KMS-11 (cell line): ENCODE results near the gene NBPF12.
A peak's percentile ranks its signal among the peaks of the same experiment; 100 is the strongest.
"Not testable (repeated sequence)": the region's sequence is repeated elsewhere in the genome, so short reads cannot be mapped to it uniquely, and the experiment has no call there.

Experiments
- H2AFZ ChIP-seq: fragments of 200-600 bp; sonication (generic); 2 replicates; pipeline ENCODE4 v1.6.1; 2016; ENCODE audit warnings: antibody characterized with exemption, mixed run types, low read depth
- H3K27ac ChIP-seq: fragments of 200-600 bp; sonication (generic); 2 replicates; pipeline ENCODE4 v1.6.1; 2016; ENCODE audit warnings: mild to moderate bottlenecking, mixed run types
- H3K27me3 ChIP-seq: fragments of 200-600 bp; sonication (generic); 2 replicates; pipeline ENCODE4 v1.6.1; 2017; ENCODE audit warnings: mild to moderate bottlenecking, low read depth, mixed run types, moderate library complexity; ENCODE audit not compliant: insufficient read depth
- H3K36me3 ChIP-seq: fragments of 200-600 bp; sonication (generic); 2 replicates; pipeline ENCODE4 v1.6.1; 2017; ENCODE audit warnings: mild to moderate bottlenecking, mixed run types; ENCODE audit not compliant: insufficient read depth
- H3K4me1 ChIP-seq: fragments of 200-600 bp; sonication (generic); 2 replicates; pipeline ENCODE4 v1.6.1; 2016; ENCODE audit warnings: mild to moderate bottlenecking, low read depth, mixed run types; ENCODE audit not compliant: poor library complexity, severe bottlenecking
- H3K4me2 ChIP-seq: fragments of 200-600 bp; sonication (generic); 2 replicates; pipeline ENCODE4 v1.7.0; 2016; ENCODE audit warnings: mild to moderate bottlenecking, mixed run types
- H3K4me3 ChIP-seq: fragments of 200-600 bp; sonication (generic); IDR thresholded peaks from 2 replicates; pipeline ENCODE4 v1.6.1; 2017; ENCODE audit warnings: low read depth, low read length, mixed read lengths; ENCODE audit not compliant: insufficient read depth
- H3K79me2 ChIP-seq: fragments of 200-600 bp; sonication (generic); 2 replicates; pipeline ENCODE4 v1.6.1; 2016; ENCODE audit warnings: low read depth, mixed run types; ENCODE audit not compliant: insufficient read depth
- H3K9ac ChIP-seq: fragments of 200-600 bp; sonication (generic); 2 replicates; pipeline ENCODE4 v1.6.1; 2016; ENCODE audit warnings: mild to moderate bottlenecking, mixed run types
- H4K20me1 ChIP-seq: fragments of 200-600 bp; sonication (generic); 2 replicates; pipeline ENCODE4 v1.6.1; 2016; ENCODE audit warnings: mild to moderate bottlenecking, mixed run types; ENCODE audit not compliant: insufficient read depth
- TF ChIP-seq, protein P1 (sequence below): fragments of 200-600 bp; sonication (generic); conservative IDR thresholded peaks from 2 replicates; pipeline ENCODE4 v1.6.1; 2017; ENCODE audit warnings: low read depth, mild to moderate bottlenecking, antibody characterized with exemption, low read length, moderate library complexity, mixed read lengths

NBPF12 gene

DNA sequence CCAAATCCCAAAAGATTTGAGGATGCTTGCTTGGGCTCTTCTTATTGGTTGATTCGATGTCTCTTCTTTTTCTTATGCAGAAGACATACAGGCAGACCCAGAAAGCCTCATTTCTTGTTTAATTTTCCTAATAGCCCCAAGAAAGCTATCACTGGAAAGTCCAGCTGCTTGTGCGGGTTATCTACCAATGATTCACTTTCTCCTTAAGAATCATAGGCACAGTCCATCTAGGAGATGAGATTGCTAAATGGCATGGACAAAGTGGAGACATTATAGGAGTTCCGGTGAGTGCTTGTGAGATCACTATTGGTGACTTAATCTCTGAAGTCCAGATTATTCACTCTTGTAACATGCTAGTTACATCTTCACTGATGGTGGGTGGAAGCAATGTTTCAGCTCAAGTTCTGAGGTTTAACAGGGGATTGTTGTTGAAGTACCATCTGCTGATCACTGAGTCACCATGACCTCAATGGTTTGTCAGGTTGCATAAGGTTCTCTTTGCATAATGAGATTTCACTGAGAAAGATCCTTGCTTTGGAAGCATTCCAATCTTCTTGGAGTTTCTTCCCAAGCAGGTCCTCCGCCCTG, 92.0 kb downstream of the NBPF12 start:
- not testable (repeated sequence) for H3K79me2 ChIP-seq, H3K27ac ChIP-seq, H3K36me3 ChIP-seq, H3K4me3 ChIP-seq, H3K4me1 ChIP-seq, H4K20me1 ChIP-seq, H2AFZ ChIP-seq, H3K9ac ChIP-seq, H3K4me2 ChIP-seq, H3K27me3 ChIP-seq

DNA sequence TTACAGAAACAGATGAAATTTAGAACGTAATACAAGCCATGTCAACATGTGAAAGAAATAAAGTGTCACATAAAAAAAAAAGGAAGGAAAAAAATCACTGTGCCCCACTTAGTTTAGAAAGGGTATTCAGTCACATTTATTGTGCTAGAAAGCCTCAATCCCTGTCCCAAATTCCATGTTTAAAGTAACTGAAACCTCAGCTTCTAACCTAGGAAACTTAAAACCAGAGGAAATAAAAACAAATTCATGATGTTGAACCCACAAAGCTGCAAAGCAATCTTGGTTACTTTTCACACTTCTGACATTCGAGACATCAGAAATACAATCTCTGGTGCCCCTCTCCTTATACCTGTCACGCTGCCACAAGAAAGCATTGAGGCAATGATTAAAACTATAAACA, 101.8 kb downstream of the NBPF12 start:
- Histone ChIP-seq H3K27ac (no peak overlapping the region), H4K20me1 (no peaks in the 10 kb centered on the region), H3K36me3 (no peaks in the 10 kb centered on the region), H3K4me2 (no peak overlapping the region), H3K4me1 (peaks cover 26% of the 10 kb centered on the region), H3K9ac (no peak overlapping the region), H3K27me3 (no peaks in the 10 kb centered on the region), H2AFZ (no peak overlapping the region), H3K4me3 (no peak overlapping the region), H3K79me2 (no peaks in the 10 kb centered on the region)
- TF ChIP-seq, protein P1, sequence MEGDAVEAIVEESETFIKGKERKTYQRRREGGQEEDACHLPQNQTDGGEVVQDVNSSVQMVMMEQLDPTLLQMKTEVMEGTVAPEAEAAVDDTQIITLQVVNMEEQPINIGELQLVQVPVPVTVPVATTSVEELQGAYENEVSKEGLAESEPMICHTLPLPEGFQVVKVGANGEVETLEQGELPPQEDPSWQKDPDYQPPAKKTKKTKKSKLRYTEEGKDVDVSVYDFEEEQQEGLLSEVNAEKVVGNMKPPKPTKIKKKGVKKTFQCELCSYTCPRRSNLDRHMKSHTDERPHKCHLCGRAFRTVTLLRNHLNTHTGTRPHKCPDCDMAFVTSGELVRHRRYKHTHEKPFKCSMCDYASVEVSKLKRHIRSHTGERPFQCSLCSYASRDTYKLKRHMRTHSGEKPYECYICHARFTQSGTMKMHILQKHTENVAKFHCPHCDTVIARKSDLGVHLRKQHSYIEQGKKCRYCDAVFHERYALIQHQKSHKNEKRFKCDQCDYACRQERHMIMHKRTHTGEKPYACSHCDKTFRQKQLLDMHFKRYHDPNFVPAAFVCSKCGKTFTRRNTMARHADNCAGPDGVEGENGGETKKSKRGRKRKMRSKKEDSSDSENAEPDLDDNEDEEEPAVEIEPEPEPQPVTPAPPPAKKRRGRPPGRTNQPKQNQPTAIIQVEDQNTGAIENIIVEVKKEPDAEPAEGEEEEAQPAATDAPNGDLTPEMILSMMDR, result no peak

DNA sequence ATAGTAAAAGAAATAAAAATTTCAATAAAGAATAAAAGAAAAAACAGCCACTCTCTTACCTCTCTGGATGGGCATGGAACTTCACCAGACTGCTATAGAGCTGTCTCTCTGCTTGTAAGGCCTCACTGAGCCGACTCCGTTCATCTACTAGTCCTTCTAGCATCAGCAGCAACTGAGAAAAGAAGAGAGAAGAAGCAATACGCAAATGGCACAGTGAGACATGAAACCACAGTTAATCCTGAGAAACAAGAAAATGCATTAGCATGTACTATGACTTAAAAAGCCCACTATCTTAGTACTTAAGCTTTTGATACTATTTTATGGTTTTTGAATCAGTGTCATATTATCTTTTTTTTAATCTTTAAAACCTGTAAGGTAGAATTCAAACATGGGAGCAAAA, 104.8 kb downstream of the NBPF12 start:
- H3K4me1 ChIP-seq, result peaks cover 56% of the 10 kb centered on the region
- not testable (repeated sequence) for H3K9ac ChIP-seq, H3K4me3 ChIP-seq, H3K36me3 ChIP-seq, H4K20me1 ChIP-seq, H3K27me3 ChIP-seq, H3K79me2 ChIP-seq
- peak overlapping the region; percentile 2; the same call in 1 of the 2 replicates for H2AFZ ChIP-seq
- H3K4me2 ChIP-seq, result peak overlapping the region; percentile 14
- peak overlapping the region; percentile 8; the same call in 1 of the 2 replicates for H3K27ac ChIP-seq

DNA sequence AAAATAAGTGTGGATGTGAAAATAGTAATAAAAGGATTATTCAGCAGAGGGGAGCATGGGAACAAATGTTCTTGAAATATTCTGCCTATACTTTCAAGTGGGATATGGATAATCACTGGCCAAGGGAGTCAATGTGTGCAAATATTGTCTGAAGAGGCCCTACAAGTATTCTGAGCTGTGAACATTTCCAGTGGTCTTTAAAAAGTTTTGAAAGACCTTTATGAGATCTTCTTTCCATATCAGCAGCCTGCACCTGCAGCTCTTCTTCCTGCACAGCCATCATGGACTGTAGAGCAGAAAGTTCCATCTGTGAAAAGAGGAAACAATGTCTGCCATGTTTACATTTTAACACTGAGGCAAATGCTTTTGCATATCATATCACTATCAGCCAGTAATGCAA, 106.4 kb downstream of the NBPF12 start:
- H3K4me3 ChIP-seq, H3K27me3 ChIP-seq, H3K27ac ChIP-seq, H3K9ac ChIP-seq, H3K79me2 ChIP-seq, H4K20me1 ChIP-seq, H3K36me3 ChIP-seq: not testable (repeated sequence)
- H3K4me1 ChIP-seq, result peaks cover 71% of the 10 kb centered on the region
- peak overlapping the region; percentile 59; the same call in 1 of the 2 replicates for H3K4me2 ChIP-seq
- peak overlapping the region; percentile 0; the same call in 1 of the 2 replicates for H2AFZ ChIP-seq
